NT2/D1 (cell line): Measurements from ENCODE around the gene FOXRED1.

Source experiments
- SUZ12 ChIP-seq: IDR thresholded peaks from 2 replicates; pipeline ENCODE4 v1.6.1; 2011; ENCODE audit not compliant: insufficient read length, insufficient read depth; ENCODE audit errors: extremely low read depth
- YY1 ChIP-seq: IDR thresholded peaks from 2 replicates; pipeline ENCODE4 v1.6.1; 2011; ENCODE audit not compliant: insufficient read length, insufficient read depth
- ZNF274 ChIP-seq: IDR thresholded peaks from 2 replicates; pipeline ENCODE4 v1.6.1; 2011; ENCODE audit warnings: mild to moderate bottlenecking, low read depth, low read length

DNA sequence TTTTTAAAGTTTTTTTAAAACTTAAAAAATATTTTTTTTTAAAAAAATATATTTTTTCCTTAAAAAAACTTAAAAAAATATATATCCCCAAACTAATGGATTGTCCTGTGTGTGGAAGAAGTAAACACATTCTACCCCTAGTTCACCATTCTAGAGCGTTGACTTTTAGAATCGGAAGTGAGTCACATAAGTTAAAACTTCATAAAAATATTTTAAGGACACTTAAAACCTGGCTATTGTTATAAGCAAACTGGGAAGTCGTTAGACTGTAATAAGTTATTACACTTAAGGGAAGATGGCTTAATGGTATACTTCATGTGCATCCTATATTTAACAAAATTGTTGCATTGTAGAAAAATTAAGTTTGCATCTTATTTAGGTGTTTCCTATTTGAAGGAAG is 36.3 kb upstream of the FOXRED1 start:
- TF ChIP-seq ZNF274 = no peak
- no peak for TF ChIP-seq YY1
- TF ChIP-seq SUZ12 = no peak
